K562 (cell line): ENCODE data around the gene NUDT21. TPM values are rescaled to one million over a fixed set of nuclear protein-coding genes. Genes with fewer than 3 reads are reported as not detected.

ENCODE experiments used
- ATAC-seq: fragments of 200-7000 bp; cut with Tn5 transposase; 3 replicates; pipeline ENCODE4 v1.9.1; 2020; ENCODE audit warnings: moderate library complexity
- BruUV-seq: library from RNA; stranded (reverse); fragments of 400-500 nt; replicated peaks from 2 replicates; lab custom pipeline; 2021; lab: Mats Ljungman, UMichigan
- CTCF ChIA-PET: fragments of 300-600 bp; formaldehyde crosslinking; extraction: SDS; loops from one replicate; lab custom pipeline; 2021; ENCODE audit warnings: low intra/inter-chr PET ratio; lab: Yijun Ruan, JAX
- POLR2A ChIA-PET: fragments of 300-600, 350-650 bp; sonication (Branson Sonifier 250); formaldehyde crosslinking; extraction: SDS; loops from one replicate; lab custom pipeline; 2021; ENCODE audit warnings: antibody characterized with exemption, inconsistent platforms; lab: Yijun Ruan, JAX
- DNase-seq, 4 experiments: peaks; one replicate each; pipeline versions ENCODE4 v3.0.0 to v3.0.0-alpha.2; 2011 to 2018; ENCODE audit warnings: low spot score in 3 of 4, mixed read lengths in 3 of 4; ENCODE audit errors: extremely low read depth in 1 of 4
- FAIRE-seq: peaks from 2 replicates; lab custom pipeline; 2011; peaks lifted over from hg19 to GRCh38; lab: Jason Lieb, UNC
- H2AFZ ChIP-seq: 2 replicates; pipeline ENCODE4 v1.6.0; 2011; ENCODE audit warnings: low read depth, low read length, control low read depth, inconsistent platforms
- H3K27ac ChIP-seq: fragments of 200-600 bp; 3 replicates; pipeline ENCODE4 v1.8.0; 2011; ENCODE audit warnings: low read depth, mild to moderate bottlenecking, control low read depth, inconsistent platforms, low read length, moderate library complexity, mixed read lengths; ENCODE audit errors: extremely low read depth
- H3K27me3 ChIP-seq, 2 experiments: fragments of 300-600 bp in 1 of 2; 2 replicates in 1 of 2; 3 replicates in 1 of 2; pipeline versions ENCODE4 v1.6.0 to v1.8.0; 2011; ENCODE audit warnings: inconsistent platforms in 2 of 2, low read length in 2 of 2, mild to moderate bottlenecking in 1 of 2, mixed read lengths in 1 of 2, moderate library complexity in 1 of 2; ENCODE audit not compliant: control insufficient read depth in 2 of 2, insufficient read depth in 2 of 2
- H3K36me3 ChIP-seq: fragments of 300-600 bp; 3 replicates; pipeline ENCODE4 v1.8.0; 2011; ENCODE audit warnings: mild to moderate bottlenecking, low read length, inconsistent platforms; ENCODE audit not compliant: control insufficient read depth, insufficient read depth
- H3K4me1 ChIP-seq, 2 experiments: fragments of 200-600 bp in 1 of 2; replicated peaks in 1 of 2; 2 replicates in 1 of 2; 3 replicates in 1 of 2; pipeline versions ENCODE4 v1.5.1 to v1.8.0; 2011; ENCODE audit warnings: inconsistent platforms in 2 of 2, low read length in 2 of 2, mild to moderate bottlenecking in 1 of 2, mixed read lengths in 1 of 2, moderate library complexity in 1 of 2; ENCODE audit not compliant: control insufficient read depth in 2 of 2, insufficient read depth in 2 of 2
- H3K4me2 ChIP-seq: 2 replicates; pipeline ENCODE4 v1.6.1; 2011; ENCODE audit warnings: low read length, control low read depth, inconsistent platforms, mixed read lengths; ENCODE audit not compliant: insufficient read depth
- H3K4me3 ChIP-seq: fragments of 200-600 bp; sonication (generic), shearing (Covaris generic); 2 replicates; pipeline ENCODE4 v1.5.1; 2016; ENCODE audit warnings: control low read depth, inconsistent platforms
- H3K79me2 ChIP-seq: fragments of 200-600 bp; 3 replicates; pipeline ENCODE4 v1.8.0; 2011; ENCODE audit warnings: low read length, inconsistent platforms; ENCODE audit not compliant: control insufficient read depth, insufficient read depth
- H3K9ac ChIP-seq, 2 experiments: 2 replicates each; pipeline versions ENCODE4 v1.6.0 to v1.6.1; 2011; ENCODE audit warnings: low read depth in 2 of 2, low read length in 2 of 2, control low read depth in 1 of 2, inconsistent platforms in 1 of 2, mild to moderate bottlenecking in 1 of 2, mixed read lengths in 1 of 2; ENCODE audit not compliant: insufficient read depth in 1 of 2
- H3K9me1 ChIP-seq: one replicate; pipeline ENCODE4 v1.6.0; 2011; ENCODE audit warnings: inconsistent platforms, mild to moderate bottlenecking, low read length, moderate library complexity; ENCODE audit not compliant: control insufficient read depth, insufficient read depth
- H3K9me3 ChIP-seq: replicated peaks from 2 replicates; pipeline ENCODE4 v1.5.1; 2011; ENCODE audit warnings: low read depth, low read length, inconsistent platforms; ENCODE audit not compliant: control insufficient read depth, insufficient read depth
- H4K20me1 ChIP-seq: replicated peaks from 2 replicates; pipeline ENCODE4 v1.6.1; 2011; ENCODE audit warnings: low read length, inconsistent platforms, mixed read lengths; ENCODE audit not compliant: control insufficient read depth, insufficient read depth
- ARNT ChIP-seq, 2 experiments: fragments of 450-650 bp; IDR thresholded peaks; 2 replicates each; pipeline ENCODE4 v1.6.1; 2016; ENCODE audit warnings: mild to moderate bottlenecking in 1 of 2
- CEBPG ChIP-seq, 3 experiments: fragments of 200-800 bp in 1 of 3; sonication (Bioruptor generic) in 1 of 3; sonication (generic) in 1 of 3; formaldehyde crosslinking in 1 of 3; IDR thresholded peaks in 2 of 3; conservative IDR thresholded peaks in 1 of 3; 2 replicates each; pipeline versions ENCODE4 v1.6.1 to v1.8.0; 2016 to 2022; ENCODE audit warnings: missing compliant biosample characterization in 2 of 3, missing genetic modification characterization in 2 of 3, mild to moderate bottlenecking in 1 of 3, missing genetic modification reagents in 1 of 3
- LEF1 ChIP-seq: fragments of 450-650 bp; IDR thresholded peaks from 2 replicates; pipeline ENCODE4 v1.6.1; 2016; ENCODE audit warnings: mild to moderate bottlenecking
- PHF8 ChIP-seq: fragments of 200-600 bp; sonication (generic); IDR thresholded peaks from 2 replicates; pipeline ENCODE4 v1.6.1; 2012; ENCODE audit warnings: mixed run types, mild to moderate bottlenecking, inconsistent platforms, low read length, moderate library complexity, borderline replicate concordance
- SNIP1 ChIP-seq: fragments of 450-650 bp; IDR thresholded peaks from 2 replicates; pipeline ENCODE4 v1.7.1; 2017; ENCODE audit warnings: low read depth, mild to moderate bottlenecking
- SPI1 ChIP-seq: IDR thresholded peaks from 2 replicates; pipeline ENCODE4 v1.6.1; 2011; ENCODE audit warnings: low read depth, low read length, control low read depth, borderline replicate concordance
- SREBF1 ChIP-seq: fragments of 150-350 bp; IDR thresholded peaks from 2 replicates; pipeline ENCODE4 v1.6.1; 2014; ENCODE audit warnings: antibody characterized with exemption, low read depth, low read length, borderline replicate concordance
- ZNF134 ChIP-seq: fragments of 250-450 bp; sonication (Bioruptor Pico); conservative IDR thresholded peaks from 2 replicates; pipeline ENCODE4 v1.4.0; 2020
- ZNF551 ChIP-seq: fragments of 250-450 bp; sonication (Bioruptor Pico); IDR thresholded peaks from 2 replicates; pipeline ENCODE4 v1.5.0; 2021; ENCODE audit warnings: mild to moderate bottlenecking, moderate library complexity
- WGBS: fragments of 100-300 bp; shearing (Covaris generic); methylation state at CpG from one replicate; pipeline ENCODE4 v1.1.6; 2016; ENCODE audit warnings: low coverage, mixed read lengths; ENCODE audit not compliant: insufficient coverage; ENCODE audit errors: missing lambda C conversion rate; 5-methylcytosine and 5-hydroxymethylcytosine counted together
- in situ Hi-C: fragments of 300-500 bp; cut with MboI; formaldehyde crosslinking; loops from 4 replicates; pipeline ENCODE4 v1.15.0; 2018; ENCODE audit warnings: inconsistent platforms, mixed read lengths
- intact Hi-C: fragments of 100-400 bp; cut with micrococcal nuclease; formaldehyde crosslinking; loops from 2 replicates; pipeline ENCODE4 v1.14.2; 2022
- polyA plus RNA-seq, 8 experiments: library from polyadenylated mRNA; depleted of rRNA in 4 of 8; stranded (reverse) in 5 of 8; unstranded in 3 of 8; fragments of >200 nt; fragmentation: Nextera tagmentation in 2 of 8; fragmentation: Illumina TruSeq in 1 of 8; extraction: Ambion mirVana in 2 of 8; extraction: Trizol in 1 of 8; gene quantifications; 2 replicates each; pipeline versions ENCODE4 v1.2.1 to v1.2.3, GENCODE V29; 2011 to 2014; ENCODE audit warnings: inconsistent platforms in 1 of 8, missing spikeins in 1 of 8
- total RNA-seq, 7 experiments: library from RNA; depleted of rRNA in 6 of 7; stranded (reverse); fragments of >200 nt in 6 of 7; fragmentation: Illumina TruSeq in 2 of 7; extraction: Trizol in 2 of 7; gene quantifications; 2 replicates each; pipeline versions ENCODE4 v1.2.1 to v1.2.3, GENCODE V29; 2011 to 2021; ENCODE audit warnings: low replicate concordance in 1 of 7

Gene NUDT21
- total and polyA plus RNA-seq, 9 of the 15 experiments (the other 6 are each of a cell fraction or from before 2014, with no cell fraction given) = 62.4 to 218 (median 121) TPM

GRCh38 chr16:56481468-56482122 is 30.5 kb upstream of the NUDT21 start (continued):
- TF ChIP-seq ZNF134 (CRISPR knock-in tag) (no peak), ARNT (IDR thresholded peaks at IDR 0.05) (no peak), ZNF551 (CRISPR knock-in tag) (no peak)

- Histone ChIP-seq H3K9me3 (peaks cover 2% of the 10 kb centered on the region; the same call in 1 of the 2 replicates), H3K4me2 (no peak overlapping the region), H3K27ac (peak overlapping the region; percentile 46; the same call in 1 of the 3 replicates), H3K27me3 (no peaks in the 10 kb centered on the region), H3K9me1 (no peaks in the 10 kb centered on the region), H3K4me3 (no peak overlapping the region), H4K20me1 (no peaks in the 10 kb centered on the region), H2AFZ (no peak overlapping the region), H3K36me3 (peaks cover 35% of the 10 kb centered on the region), H3K4me1 (peaks cover 0 to 38% of the 10 kb centered on the region in 2 experiments; a peak in 4 of 5 replicates), H3K79me2 (no peaks in the 10 kb centered on the region), H3K9ac (no peak overlapping the region)
- in situ Hi-C loops (no loop called here), intact Hi-C loops (no loop called here)
- ATAC-seq (peak; percentile 27), DNase-seq (no peak), FAIRE-seq (no peak)
- TF ChIP-seq SNIP1 = no peak
- no peak for TF ChIP-seq SREBF1
- TF ChIP-seq LEF1 = no peak
- TF ChIP-seq PHF8 = no peak
- no peak for TF ChIP-seq SPI1
- TF ChIP-seq CEBPG (CRISPR knock-in tag; IDR thresholded peaks at IDR 0.05) = no peak
- TF ChIP-seq CEBPG (tag; conservative IDR thresholded peaks at IDR 0.05 in 1 of 2, IDR thresholded peaks at IDR 0.05 in 1 of 2) = 0 out of 4 replicates have a peak, but pooled peaks of 1 of the 2 experiments have one; percentile 34
- POLR2A ChIA-PET = interaction anchor here (0.9 to 1.5 kb wide), 4 partner anchors 10 to 451 kb away, joined by 3 to 6 read pairs (median 4); no protein-coding TSS in a partner anchor
- 71% methylated on average over 7 of the region's 7 CpGs for WGBS
- no TSS peak for BruUV-seq
- CTCF ChIA-PET = no interaction called here
Measured at GRCh38 chr16:56480776-56481467, 29.8 kb upstream of the NUDT21 start.
